GM19397 (cell line): ENCODE data around the gene THBD.
"Not testable (repeated sequence)": the region's sequence is repeated elsewhere in the genome, so short reads cannot be mapped to it uniquely, and the experiment has no call there.

Source experiments
- ATAC-seq: cut with Tn5 transposase; IDR thresholded peaks from one replicate; pipeline ENCODE4 v1.9.1; 2021; ENCODE audit warnings: mild to moderate bottlenecking, moderate library complexity; ENCODE audit not compliant: unreplicated experiment

Gene THBD

GRCh38 chr20:23037017-23037481, 12.4 kb downstream of the THBD start:
- no peak for ATAC-seq

DNA sequence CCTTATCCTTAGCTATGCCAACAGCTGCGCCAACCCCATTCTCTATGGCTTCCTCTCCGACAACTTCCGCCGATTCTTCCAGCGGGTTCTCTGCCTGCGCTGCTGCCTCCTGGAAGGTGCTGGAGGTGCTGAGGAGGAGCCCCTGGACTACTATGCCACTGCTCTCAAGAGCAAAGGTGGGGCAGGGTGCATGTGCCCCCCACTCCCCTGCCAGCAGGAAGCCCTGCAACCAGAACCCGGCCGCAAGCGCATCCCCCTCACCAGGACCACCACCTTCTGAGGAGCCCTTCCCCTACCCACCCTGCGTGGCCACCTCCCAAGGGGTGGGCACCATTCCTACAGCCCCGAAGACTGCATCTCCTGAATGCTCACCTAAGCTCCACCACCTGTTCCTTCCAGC, 13.1 kb downstream of the THBD start:
- ATAC-seq: no peak

DNA sequence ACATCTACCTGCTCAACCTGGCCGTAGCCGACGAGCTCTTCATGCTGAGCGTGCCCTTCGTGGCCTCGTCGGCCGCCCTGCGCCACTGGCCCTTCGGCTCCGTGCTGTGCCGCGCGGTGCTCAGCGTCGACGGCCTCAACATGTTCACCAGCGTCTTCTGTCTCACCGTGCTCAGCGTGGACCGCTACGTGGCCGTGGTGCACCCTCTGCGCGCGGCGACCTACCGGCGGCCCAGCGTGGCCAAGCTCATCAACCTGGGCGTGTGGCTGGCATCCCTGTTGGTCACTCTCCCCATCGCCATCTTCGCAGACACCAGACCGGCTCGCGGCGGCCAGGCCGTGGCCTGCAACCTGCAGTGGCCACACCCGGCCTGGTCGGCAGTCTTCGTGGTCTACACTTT, 13.7 kb downstream of the THBD start:
- no peak for ATAC-seq

- no peak for ATAC-seq
Measured at GRCh38 chr20:23034721-23035671, 14.5 kb downstream of the THBD start, which contains the start of gene SSTR4. SSTR4 (plus strand) TSS chr20:23035312; CDS start chr20:23035484, 172 bp downstream.

DNA sequence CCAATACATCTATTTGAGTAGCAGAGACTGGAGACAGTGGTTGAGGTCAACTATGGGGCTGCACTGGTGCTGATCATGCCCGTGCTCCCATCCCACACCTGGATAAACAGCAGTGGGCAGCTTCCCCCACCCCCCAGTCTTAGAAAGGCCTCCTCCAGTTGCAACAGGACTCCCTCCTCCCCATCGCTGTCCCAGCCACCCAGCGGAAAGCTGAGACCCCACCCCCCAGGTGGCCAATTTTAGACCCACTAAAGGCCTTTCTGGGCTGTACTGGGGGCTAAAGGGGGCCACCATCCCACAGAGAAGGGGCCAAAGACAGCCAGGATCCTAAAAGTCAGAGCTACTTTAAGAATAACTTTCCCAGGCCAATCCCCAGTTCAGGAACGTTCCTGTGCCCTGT, 15.6 kb downstream of the THBD start:
- ATAC-seq: no peak

DNA sequence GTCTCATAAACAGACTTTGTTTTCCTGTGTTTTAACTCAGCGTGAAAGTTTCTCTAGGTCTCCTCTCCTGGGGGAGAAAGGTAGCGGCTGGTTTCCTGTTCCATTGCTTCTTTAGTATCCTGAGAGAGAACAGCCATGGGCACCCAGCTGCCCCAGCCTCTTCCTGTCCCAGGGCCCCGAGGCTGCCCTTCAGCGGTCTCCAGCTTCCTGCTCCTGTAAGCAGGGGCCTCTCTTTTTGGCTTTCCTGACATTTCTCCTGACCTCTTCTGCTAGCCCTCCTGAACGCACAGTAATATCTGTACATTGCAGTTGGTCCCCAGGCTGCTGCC, 16.8 kb downstream of the THBD start:
- ATAC-seq: no peak

DNA sequence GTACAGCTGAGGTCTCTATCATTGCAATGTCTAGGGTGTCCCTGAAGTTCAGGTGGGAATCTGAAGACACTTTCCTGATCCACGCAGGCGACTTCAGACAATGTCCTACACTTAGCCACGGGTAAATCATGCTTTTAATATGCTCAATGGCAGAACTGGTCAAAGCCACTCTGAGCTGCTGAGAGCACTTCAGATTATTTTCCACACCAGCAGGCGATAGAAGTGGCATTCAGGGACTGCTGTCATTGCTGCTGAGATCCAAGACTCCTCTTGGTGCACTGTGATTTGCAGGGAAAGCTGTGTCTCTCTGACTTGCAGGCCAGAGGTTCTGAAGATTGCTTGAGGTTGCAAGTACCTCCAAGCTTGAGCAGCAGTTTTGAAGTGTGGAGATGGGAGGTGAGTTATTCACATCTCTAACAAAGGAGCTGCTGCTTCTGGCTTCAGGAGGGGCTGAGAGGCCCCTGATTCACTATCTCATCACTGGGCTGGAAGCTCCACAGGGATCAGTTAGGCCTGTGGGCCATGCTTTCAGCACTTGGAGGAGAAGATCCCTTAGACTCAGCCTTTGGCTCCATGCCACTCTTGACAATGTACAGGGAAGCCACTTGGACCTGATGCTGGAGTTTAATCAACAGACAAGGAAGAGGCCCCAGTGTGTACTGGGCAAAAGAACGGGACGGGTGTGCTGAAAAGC, 17.3 kb downstream of the THBD start:
- ATAC-seq: no peak

DNA sequence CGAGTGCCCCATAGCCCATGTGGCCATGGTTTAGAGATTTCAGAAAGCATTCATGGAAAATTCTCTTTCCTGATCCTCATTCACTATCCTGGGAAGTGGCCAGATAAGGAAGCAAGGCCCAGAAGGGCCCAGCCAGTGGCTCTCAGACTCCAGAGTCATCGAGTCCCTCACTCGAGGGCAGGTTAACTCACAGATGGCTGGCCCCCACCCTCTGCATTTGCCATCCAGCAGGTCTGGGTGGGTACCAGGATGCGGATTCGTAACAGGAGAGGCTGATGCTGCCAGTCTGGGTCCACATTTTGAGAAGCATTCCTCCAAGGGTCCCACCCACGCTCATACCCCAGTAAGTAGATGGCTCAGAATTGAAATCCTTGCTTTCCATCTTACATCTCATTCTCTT, 18.1 kb downstream of the THBD start:
- no peak for ATAC-seq

DNA sequence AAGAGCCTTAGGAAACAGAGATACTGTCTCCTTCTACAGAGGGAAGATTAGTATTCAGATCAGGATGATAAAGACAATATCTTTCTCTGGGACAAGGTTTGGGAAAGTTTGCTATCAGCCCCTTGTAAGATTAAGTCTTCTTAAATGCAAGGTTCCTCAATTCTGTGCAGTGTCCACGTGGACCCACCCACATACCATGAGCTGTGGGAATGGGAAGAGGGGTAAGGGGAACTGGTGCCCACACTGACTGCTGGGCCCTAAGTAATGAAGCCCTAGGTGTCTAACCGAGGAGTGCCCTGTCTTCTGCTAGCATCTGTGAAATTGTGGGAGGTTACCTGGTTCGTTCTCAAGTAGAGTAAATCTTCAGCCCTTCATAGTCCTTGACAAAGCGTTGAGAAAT, 20.1 kb downstream of the THBD start:
- ATAC-seq: no peak

GRCh38 chr20:23028392-23028791, 21.1 kb downstream of the THBD start:
- ATAC-seq: no peak

- ATAC-seq: no peak
Measured at GRCh38 chr20:23027721-23028120, 21.8 kb downstream of the THBD start.

DNA sequence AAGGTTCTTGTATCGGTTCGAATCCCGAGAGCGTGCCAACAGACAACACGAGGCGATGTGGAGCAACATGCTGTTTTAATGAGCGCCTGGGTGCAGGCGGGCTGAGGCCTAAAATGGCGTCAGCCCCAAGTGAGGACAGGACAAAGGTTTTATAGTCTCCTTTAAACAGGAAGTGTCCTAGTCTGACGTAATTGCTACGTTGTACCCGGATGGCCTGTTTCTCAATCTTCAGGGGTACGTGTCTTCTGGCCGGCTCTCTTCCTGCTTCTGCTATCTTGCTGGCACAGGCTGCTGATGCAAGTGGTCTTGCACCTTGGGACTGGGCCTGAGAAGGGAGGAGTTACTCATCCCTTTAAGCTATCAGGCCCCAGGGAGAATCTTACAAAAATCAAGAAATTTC, 24.0 kb downstream of the THBD start:
- not testable (repeated sequence) for ATAC-seq

GRCh38 chr20:23024701-23025100, 24.8 kb downstream of the THBD start:
- no peak for ATAC-seq

DNA sequence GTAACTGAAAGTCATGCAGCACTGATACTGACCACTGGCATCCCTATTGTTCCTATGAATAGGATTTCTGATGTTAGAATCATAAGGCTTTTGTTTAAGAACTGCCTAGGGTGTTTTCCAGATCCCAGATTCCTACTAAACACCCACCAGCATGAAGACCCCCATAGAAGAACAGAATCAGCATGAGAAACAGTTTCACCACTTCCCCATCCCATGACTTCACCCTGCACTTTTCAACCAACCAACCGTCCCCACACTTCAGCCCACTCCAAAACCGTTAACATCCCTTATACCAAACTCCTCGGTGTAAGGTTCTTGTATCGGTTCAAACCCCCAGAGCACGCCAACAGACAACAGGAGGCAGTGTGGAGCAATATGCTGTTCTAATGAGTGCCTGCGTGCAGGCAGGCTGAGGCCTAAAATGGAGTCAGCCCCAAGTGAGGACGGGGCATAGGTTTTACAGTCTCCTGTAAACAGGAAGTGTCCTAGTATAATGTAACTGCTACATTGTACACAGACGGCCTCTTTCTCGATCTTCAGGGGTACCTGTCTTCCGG, 25.8 kb downstream of the THBD start:
- no peak for ATAC-seq

DNA sequence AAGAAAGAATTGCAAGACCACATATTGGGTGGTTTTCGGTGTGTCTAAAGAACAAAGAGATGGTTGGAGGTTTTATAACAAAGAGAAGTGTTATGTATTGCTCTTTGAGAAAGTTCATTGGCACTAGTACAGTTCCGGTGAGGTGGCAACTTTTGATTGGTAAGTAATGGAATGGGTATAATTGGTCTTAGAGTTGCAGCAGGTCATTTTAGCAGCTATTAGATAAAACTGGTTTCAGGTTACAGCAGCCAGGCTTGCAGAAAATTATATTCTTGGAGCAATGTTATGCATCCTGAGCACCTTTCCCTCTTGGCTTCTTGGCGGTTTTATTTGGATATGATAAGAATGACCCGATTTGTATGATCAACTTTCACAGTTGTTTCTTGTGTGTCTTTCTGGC, 26.6 kb downstream of the THBD start:
- no peak for ATAC-seq

- no peak for ATAC-seq
Measured at GRCh38 chr20:23021951-23022350, 27.5 kb downstream of the THBD start.

DNA sequence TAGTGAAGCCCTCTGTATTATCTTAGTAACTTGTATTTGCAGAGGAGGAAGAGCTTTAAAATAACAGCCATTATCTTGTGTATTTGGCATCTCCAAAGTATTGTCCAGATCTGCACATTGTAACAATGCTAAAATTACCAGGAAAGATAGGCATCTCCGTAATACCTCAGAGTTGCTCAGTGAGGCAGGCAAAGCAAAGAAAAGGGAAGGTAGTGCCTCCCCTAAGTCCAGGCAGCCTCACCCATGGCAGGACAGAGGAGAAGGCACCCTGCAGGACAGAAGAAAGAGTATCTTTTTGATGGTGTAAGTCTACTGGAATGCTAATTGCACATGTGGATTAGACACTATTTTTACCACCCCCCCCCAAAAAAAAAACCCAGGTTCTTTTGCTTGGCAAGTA, 27.9 kb downstream of the THBD start:
- no peak for ATAC-seq

GRCh38 chr20:23020230-23021018, 29.0 kb downstream of the THBD start:
- ATAC-seq: no peak

- ATAC-seq: no peak
Measured at GRCh38 chr20:23019403-23019802, 30.1 kb downstream of the THBD start.

GRCh38 chr20:23018941-23019340, 30.5 kb downstream of the THBD start:
- no peak for ATAC-seq

GRCh38 chr20:23018432-23018831, 31.0 kb downstream of the THBD start:
- no peak for ATAC-seq
